GM18499 (cell line): Measurements from ENCODE around the gene GAS2.
A peak's percentile ranks its signal among the peaks of the same experiment; 100 is the strongest.

Experiments
- ATAC-seq: cut with Tn5 transposase; IDR thresholded peaks from one replicate; pipeline ENCODE4 v1.9.1; 2021; ENCODE audit warnings: moderate number of reproducible peaks; ENCODE audit not compliant: insufficient read depth, unreplicated experiment

The GAS2 gene

GRCh38 chr11:22670830-22671229 lies 4.4 kb downstream of the GAS2 start:
- ATAC-seq, result peak; percentile 35

- no peak for ATAC-seq
Measured at GRCh38 chr11:22671751-22672150, 5.3 kb downstream of the GAS2 start.

DNA sequence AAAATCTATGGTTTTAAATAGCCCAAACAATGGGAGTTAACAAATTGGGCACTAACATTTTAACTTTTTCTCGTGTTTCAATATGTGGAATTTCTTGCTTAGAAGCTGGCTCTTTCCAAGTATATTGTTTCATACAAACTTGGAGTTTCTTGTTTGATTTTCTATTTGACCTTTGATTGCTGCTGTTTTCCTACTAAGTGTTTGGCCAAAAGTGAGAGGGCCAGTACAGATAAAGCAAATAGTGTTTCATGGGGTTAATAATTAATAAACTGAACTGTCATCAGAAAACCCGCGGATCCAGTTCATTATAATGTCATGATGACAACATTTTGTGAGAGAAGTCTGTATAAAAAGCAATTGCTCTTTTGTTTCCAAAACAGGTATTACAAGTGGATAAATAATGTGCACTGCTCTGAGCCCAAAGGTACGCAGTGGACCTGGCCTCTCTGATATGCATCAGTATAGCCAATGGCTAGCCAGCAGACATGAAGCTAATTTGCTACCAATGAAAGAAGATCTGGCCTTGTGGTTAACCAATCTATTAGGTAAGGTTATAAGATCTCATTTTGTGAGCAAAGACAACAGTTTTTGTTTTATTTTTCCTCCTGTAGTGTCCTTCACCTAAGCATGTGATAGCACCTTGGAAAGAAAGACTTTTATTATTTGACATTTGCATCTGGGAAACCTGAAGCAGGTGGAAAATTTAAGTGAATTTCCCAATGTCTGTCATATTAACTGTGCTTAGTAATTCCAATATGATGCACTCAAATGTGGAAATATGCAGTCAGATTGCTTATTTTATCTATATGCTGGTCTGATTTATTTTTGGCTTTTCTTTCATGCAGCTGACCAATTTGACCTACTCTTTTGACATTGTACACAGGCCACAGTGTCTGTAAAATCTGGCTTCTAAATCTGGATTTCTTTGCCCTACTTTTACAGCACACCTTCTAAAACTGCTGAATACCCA lies 8.3 kb downstream of the GAS2 start:
- ATAC-seq, result no peak

DNA sequence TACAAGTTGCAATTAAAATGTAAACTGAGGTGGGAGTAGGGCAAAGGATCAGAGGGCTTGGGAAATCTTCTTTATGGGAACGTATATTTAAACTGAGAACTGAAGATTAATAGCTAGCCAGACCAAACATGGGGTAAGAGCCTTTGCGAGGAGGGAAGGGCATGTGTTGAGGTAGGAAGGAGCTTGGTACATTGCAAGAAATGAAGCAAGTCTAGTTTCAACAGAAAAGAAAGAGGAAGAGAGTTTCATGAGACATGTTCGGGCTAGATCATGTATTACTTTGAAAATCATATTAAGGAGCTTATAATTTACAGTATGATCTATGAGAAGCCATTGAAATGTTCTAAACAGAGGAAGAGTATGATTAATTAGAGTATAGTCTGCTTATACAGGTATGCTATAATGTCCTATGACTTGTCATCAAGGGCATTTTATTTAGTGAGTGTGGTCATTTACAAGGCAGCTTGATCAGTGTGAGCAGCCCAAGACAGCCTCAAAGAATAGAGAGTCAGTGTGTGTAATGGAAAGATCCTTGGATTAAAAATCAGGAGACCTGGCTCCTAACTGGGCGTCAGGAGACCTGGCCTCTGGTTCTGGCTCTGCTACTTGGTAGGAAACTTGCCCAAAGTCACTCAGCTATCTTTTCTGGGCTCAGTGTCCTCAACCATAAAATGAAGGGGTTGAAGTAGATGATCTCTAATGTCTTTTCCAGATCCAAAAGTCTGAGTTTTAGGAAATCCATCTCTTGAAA lies 10.9 kb downstream of the GAS2 start:
- no peak for ATAC-seq

DNA sequence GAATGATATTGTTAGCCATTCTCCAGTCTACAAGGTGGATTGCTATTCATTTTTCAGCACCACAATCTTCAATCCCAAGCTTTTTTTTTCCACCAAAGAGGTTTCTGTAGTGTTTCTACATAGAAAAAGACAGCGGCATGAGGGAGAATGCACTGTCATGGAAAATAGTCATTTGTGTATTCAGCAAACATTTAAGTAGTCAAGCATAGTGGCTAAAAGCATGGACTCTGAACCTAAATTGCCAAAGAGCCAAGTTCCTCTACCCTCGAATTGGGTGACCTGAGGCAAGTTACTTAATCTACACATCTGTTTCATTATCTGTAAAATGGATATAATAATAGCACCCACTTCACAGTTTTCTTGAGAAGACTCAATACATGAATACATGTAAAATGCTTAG lies 14.2 kb downstream of the GAS2 start:
- no peak for ATAC-seq

DNA sequence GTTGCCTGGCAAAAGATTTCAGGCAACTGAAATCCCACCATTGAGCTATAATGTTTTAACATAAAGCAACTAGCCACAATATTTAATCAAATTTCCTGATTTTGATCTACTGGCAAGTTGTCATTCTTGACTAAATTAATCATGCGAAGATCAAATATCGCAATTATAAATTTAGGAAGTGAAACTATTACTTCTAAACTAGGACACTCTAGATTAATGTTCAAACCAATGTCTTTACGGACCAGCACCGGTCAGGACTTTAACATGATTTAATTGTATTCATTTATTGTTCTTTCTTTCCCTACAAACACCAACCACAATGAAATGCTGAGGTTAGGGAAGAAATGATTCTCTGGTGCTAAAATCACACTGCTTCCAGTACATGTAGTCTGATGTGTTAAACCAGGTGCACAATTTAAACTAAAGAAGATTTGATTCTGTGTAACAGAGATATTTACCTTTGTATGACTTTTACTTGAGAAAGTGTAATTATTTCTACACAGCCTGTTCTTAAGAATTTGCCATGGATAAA lies 14.9 kb downstream of the GAS2 start:
- ATAC-seq, result no peak

GRCh38 chr11:22684082-22684481 lies 17.7 kb downstream of the GAS2 start:
- no peak for ATAC-seq

DNA sequence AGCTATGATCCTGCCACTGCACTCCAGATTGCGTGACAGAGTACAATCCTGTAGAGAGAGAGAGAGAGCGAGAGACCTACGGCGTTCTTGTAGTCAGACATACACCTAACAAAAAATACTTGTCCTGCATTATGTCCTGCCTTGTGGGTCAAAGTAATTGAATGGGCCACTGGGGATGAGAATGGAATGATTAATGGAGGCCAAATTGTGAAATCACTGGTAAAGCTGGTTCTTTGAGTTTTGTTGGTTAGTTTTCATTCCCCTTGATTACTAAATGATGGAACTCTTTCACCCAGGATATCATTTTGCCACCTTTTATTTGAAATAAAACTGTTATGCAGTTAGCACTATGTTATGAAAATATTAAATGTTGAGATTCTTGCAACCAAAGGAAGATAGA lies 18.7 kb downstream of the GAS2 start:
- no peak for ATAC-seq

DNA sequence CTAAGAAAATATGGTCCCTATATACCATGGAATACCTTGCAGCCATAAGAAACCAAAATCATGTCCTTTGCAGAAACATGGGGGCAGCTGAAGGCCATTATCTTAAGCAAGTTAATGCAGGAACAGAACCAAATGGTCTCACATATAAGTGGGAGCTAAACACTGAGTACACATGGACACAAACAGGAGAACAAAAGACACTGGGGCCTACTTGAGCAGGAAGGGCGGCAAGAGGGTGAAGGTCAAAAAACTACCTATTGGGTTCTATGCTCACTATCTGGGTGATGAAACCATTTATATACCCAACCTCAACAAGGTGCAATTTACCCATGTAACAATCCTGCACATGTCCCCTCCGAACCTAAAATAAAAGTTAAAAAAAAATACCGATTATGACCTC lies 22.5 kb downstream of the GAS2 start:
- no peak for ATAC-seq

DNA sequence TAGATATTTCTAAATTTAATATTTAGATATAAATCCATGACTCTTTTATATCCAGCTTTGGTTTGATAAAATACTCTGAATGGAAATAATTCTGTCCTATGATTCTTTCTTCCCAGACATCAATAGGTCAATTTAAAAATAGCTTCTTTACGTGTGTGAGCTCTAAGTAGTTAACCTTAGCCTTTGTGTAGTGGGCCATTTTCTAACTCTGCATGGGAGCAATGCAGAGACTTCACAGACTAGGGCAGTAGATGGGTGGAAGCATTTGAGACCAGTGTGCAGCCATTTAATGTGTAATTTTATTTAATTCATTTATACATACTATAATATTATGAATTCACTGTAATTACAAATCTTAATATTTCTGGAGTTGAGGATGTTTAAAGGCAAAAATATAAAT lies 23.8 kb downstream of the GAS2 start:
- ATAC-seq, result no peak

DNA sequence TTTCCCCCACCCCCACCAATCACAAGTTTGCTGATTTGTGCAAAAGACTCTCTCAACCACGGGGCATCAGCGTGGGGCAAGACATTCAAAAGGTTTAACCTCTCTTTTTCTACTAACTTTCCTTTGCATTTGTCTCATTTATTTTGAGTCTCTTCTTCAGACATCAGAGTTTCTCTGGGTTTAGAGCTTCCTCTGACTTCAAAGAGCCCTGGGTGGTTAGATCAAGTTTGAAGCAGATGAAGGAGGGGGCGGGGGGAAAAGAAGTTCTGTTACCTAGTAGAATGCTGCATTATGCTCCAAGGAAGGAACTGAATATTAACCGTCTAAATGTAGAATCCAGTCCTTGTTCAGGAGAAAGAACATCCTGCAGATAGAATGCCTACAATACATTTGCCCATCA lies 24.5 kb downstream of the GAS2 start:
- ATAC-seq, result no peak

DNA sequence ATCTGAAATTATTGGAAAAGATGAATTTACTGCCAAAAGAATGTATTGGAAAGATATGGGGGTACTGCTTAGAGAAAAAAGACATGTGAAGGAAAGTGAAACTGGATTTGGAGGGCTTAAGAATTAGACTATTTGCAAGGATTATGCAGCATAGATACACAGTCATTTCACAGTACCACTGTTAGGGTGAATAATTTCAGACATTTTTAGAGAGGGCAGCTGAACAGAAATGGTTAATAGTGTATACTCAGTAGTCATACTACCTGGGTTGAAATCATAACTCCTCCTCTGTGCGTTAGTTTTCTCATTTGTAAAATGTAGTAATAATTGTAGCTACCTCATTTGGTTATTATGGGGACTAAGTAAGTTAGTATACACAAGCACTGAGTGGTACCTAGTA lies 33.0 kb downstream of the GAS2 start:
- ATAC-seq, result no peak

DNA sequence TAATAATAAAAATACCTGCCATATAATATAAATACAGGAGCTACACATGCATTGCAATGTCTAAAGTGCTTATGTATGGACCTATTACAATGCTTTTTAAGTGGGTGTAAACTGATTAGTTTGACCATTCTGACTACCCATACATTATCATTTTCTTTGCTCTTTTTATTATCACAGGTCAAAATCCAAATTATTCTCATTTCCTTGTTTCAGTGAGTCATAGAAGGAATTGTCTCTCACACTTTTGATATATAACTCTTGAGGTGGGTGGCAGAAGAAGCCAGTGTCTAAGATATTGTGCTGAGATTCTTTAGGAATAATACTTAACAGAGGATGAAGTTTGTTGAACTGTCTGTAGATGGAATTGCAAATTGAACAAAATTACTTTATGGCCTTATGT lies 35.6 kb downstream of the GAS2 start:
- ATAC-seq, result no peak

DNA sequence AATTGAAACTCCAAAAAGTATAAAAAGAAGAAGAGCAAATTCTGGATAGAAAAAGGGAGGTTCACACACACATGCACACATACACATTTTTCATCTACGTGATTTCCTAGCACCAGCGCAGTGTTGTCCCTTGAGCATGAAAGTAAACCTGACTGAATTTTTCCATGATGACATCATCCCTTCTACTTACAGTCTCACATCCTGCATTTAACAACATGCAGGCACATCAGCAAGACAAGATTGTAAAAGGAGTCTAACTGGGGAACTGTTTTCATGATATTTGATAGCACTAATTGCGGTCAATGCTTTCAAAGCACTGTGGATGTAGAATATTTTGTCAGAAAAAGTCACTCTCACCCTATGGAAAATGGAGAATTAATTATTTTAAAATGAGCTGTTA lies 36.6 kb downstream of the GAS2 start:
- no peak for ATAC-seq

GRCh38 chr11:22703591-22703990 lies 37.2 kb downstream of the GAS2 start:
- no peak for ATAC-seq

- ATAC-seq, result no peak
Measured at GRCh38 chr11:22707119-22707899, 40.9 kb downstream of the GAS2 start.

DNA sequence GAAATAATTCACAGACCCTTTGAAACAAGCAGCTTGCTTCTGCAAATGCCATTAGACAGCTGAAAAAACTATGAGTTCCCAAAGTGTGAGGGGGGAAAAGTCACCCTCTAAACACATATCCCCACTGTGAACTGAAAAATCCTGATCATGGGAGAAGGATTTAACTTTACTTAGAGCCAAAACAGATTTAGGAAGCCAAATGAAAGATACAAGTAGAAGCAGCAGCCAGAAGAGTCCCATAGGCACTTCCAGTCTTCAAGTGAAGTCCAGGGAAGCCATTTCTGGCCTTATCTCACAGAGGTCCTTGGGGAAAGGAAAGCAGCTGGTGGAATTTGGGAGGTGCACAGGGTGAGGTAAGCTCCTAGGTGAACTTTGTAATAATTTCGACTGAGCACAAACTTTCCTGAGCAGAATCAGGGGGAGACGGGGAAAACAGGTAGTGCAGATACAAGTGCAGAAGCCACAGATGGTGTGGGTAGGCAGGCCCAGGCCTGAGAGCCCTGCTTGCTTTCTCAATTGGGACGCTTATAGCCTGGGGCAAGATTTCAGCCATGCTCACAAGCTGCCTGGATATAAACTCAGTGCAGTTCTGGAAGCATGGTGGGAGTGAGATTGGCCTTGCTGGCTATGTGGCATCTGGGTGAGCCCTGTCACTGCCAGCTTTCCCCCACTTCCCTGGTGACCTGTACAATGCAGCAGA lies 44.8 kb downstream of the GAS2 start:
- no peak for ATAC-seq

GRCh38 chr11:22711880-22712279 lies 45.5 kb downstream of the GAS2 start:
- no peak for ATAC-seq

DNA sequence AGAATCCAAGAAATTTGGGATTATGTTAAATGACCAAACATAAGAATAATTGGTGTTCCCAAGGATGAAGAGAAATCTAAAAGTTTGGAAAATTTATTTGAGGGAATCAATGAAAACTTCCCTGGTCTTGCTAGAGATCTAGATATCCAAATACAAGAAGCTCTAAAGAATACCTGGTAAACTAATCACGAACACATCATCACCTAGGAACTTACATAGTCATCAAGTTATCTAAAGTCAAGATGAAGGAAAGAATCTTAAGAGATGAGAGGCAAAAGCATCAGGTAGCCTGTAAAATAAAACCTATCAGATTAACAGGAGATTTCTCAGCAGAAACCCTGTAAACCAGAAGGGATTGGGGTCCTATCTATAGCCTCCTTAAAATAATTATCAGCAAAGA lies 46.9 kb downstream of the GAS2 start:
- ATAC-seq, result no peak

GRCh38 chr11:22715971-22716370 lies 49.6 kb downstream of the GAS2 start:
- ATAC-seq, result no peak
